GM12875 (cell line): ENCODE data around the gene ARHGEF19.
A peak's percentile ranks its signal among the peaks of the same experiment; 100 is the strongest.
"Not testable (repeated sequence)": the region's sequence is repeated elsewhere in the genome, so short reads cannot be mapped to it uniquely, and the experiment has no call there.

Experiments used
- H3K4me3 ChIP-seq: one replicate; pipeline ENCODE4 v1.5.1; 2011; ENCODE audit warnings: low read depth, low read length, control low read depth
- TF ChIP-seq, protein P1 (sequence below): IDR thresholded peaks from 2 replicates; pipeline ENCODE4 v1.5.1; 2011; ENCODE audit warnings: low read depth, mild to moderate bottlenecking, control low read depth, inconsistent platforms, low read length, moderate library complexity, borderline replicate concordance; ENCODE audit not compliant: insufficient read depth

ARHGEF19 gene

GRCh38 chr1:16219968-16220500 lies 7.6 kb upstream of the ARHGEF19 start:
- no peak overlapping the region for H3K4me3 ChIP-seq
- TF ChIP-seq, protein P1, sequence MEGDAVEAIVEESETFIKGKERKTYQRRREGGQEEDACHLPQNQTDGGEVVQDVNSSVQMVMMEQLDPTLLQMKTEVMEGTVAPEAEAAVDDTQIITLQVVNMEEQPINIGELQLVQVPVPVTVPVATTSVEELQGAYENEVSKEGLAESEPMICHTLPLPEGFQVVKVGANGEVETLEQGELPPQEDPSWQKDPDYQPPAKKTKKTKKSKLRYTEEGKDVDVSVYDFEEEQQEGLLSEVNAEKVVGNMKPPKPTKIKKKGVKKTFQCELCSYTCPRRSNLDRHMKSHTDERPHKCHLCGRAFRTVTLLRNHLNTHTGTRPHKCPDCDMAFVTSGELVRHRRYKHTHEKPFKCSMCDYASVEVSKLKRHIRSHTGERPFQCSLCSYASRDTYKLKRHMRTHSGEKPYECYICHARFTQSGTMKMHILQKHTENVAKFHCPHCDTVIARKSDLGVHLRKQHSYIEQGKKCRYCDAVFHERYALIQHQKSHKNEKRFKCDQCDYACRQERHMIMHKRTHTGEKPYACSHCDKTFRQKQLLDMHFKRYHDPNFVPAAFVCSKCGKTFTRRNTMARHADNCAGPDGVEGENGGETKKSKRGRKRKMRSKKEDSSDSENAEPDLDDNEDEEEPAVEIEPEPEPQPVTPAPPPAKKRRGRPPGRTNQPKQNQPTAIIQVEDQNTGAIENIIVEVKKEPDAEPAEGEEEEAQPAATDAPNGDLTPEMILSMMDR = no peak

DNA sequence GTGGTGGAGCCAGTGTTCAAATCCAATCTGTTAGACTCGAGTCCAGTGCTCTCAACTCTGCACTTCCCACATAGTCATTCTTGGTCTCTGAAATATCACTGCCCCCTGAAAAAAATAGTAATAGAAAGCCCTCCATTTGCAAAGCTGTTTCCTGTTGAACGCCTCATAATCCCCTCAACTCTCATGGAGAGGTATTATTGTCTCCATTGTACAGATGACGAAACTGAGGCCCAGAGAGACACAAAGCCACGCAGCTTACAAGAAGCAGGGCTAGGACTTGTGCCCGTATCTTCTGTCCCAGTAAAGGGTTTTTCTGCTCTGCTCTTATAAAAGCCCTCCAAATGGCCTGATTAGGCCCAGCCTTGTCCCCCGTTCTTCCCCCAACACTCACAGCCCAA lies 6.2 kb upstream of the ARHGEF19 start:
- TF ChIP-seq, protein P1 = no peak
- H3K4me3 ChIP-seq = no peak overlapping the region

DNA sequence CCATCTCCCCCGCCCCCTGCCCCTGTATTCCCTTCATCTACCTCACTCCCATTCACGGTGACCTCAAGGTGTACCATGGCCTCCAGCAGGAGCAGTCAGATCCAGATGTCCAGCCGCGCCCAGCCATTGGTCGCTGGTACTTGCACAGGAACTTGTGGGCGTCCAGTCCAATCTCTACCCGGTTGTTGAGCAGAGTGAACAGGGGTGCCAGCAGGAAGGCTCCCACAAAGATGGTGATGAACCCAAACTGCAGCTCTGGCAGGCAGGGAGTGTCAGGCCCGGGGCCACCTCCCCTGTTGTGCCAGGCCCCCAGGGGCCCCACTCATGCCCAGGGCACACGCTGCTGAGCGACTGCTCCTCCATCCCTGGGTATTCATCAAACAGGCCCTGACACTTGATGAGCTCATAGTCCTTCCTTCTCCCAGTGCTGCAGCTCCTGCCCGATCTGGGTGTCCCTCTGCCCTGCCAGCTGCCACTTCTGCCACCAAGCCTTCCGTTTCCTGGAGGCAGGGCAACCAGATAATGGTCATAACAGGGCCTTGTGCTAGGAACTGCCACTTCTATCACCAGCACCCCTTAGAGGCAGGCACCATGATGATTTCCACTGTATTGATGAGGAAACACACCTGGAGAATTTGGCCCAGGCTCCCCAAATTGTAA lies 5.7 kb upstream of the ARHGEF19 start:
- TF ChIP-seq, protein P1 = no peak
- H3K4me3 ChIP-seq = no peak overlapping the region

- peak overlapping the region; percentile 37 for H3K4me3 ChIP-seq
Observed at GRCh38 chr1:16217061-16217785, 4.8 kb upstream of the ARHGEF19 start.

DNA sequence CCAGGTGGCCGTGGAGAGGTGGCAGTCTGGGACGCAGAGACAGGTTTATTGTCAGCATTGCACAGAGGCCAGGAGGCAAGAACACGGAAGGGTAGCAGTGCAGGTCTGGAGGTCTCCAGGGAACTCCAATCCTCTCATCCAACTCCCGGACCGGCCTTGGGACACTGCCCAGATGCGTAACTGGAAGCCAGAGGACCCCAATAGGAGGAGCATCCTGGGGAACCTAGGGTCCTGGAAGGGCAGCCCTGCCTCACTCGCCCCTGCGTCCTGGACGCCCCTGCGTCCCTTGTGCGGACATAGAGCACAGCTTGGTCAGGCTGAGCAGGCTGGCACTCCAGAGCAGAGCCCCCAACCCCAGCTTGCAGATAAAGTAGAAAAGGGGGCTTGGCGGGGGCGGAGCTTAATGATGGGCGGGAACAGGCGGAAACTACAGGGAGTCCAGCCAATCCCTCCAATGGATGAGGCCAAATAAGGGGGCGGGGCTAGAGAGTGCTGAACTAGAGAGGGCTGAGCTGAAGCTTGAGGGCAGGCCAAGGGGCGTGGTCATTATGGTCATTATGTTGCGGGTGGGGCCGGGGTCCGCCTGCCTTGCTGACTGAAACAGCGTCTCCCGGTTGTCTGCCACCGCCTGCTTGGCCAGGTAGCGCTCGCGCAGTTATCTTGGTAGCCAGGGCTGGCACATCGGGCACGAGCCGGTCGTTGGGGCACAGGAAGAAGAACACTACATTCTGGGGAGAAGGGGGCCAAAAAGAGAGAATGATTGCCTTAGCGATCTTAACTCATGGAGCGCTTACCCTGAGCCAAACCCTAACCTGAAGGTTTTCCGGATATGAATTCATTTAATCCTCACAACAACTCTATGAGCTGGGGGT lies 3.7 kb upstream of the ARHGEF19 start:
- TF ChIP-seq, protein P1 = no peak

More at GRCh38 chr1:16217061-16217785, 4.8 kb upstream of the ARHGEF19 start:
- TF ChIP-seq, protein P1 = no peak

GRCh38 chr1:16215240-16215639 lies 2.8 kb upstream of the ARHGEF19 start:
- not testable (repeated sequence) for H3K4me3 ChIP-seq

More for the DNA sequence above, 3.7 kb upstream of the ARHGEF19 start:
- H3K4me3 ChIP-seq = no peak overlapping the region

GRCh38 chr1:16213544-16213943 lies 1.1 kb upstream of the ARHGEF19 start:
- H3K4me3 ChIP-seq = not testable (repeated sequence)
